Breast epithelium (tissue), 3 donors: Measurements from ENCODE around the gene MSLN.

Experiments
- POLR2A ChIP-seq: fragments of 450-650 bp; IDR thresholded peaks from one replicate; pipeline ENCODE4 v1.6.1; 2016; ENCODE audit warnings: antibody characterized with exemption, mild to moderate bottlenecking, moderate library complexity
- TF ChIP-seq, protein P1 (sequence below), 3 donors: fragments of 450-650 bp; IDR thresholded peaks; one replicate each; pipeline ENCODE4 v1.5.1; 2016 to 2017; ENCODE audit warnings: antibody characterized with exemption in 3 of 3, mild to moderate bottlenecking in 3 of 3, moderate library complexity in 3 of 3

DNA sequence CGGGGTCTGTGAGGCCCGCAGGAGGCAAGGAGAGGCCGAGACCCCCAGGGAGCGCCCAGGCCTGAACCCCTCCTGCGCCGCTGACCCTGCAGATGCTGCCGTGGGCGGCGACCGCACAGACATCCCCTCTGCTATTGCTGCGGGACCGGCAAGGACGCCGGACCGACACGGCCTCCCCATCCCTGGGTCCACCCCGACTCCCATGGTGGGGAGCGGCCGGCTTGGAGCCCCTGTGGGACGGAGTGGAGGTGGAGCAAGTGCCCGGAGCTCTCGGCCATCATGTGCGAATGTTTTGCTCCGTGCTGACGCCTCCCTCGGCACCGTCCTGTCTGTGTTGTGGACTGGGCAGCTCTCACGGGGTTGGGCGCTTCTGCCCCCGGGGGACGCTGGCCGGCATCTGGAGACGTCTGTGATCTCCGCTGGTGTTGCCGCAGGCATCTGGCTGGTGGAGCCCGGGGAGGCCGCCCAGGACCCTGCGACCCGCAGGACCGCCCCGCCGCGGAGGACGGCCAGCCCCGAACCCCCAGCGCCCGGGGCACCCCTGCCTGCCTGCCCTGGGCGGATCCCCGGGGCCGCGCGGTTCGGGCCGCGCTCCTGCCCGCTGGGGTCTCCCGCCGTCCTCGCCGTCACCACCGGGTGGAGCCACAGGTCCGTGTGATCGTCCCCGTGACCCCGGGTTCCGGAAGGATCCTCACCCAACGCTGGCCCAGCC lies 52.8 kb downstream of the MSLN start:
- TF ChIP-seq, protein P1, sequence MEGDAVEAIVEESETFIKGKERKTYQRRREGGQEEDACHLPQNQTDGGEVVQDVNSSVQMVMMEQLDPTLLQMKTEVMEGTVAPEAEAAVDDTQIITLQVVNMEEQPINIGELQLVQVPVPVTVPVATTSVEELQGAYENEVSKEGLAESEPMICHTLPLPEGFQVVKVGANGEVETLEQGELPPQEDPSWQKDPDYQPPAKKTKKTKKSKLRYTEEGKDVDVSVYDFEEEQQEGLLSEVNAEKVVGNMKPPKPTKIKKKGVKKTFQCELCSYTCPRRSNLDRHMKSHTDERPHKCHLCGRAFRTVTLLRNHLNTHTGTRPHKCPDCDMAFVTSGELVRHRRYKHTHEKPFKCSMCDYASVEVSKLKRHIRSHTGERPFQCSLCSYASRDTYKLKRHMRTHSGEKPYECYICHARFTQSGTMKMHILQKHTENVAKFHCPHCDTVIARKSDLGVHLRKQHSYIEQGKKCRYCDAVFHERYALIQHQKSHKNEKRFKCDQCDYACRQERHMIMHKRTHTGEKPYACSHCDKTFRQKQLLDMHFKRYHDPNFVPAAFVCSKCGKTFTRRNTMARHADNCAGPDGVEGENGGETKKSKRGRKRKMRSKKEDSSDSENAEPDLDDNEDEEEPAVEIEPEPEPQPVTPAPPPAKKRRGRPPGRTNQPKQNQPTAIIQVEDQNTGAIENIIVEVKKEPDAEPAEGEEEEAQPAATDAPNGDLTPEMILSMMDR (IDR thresholded peaks at IDR 0.05), result peak in 1 of 3 donors; percentile 58
- no peak for TF ChIP-seq POLR2A
